GM23248 (cell line): Measurements from ENCODE around the gene GOPC. TPM values are rescaled to one million over a fixed set of nuclear protein-coding genes. Genes with fewer than 3 reads are reported as not detected.

Experiments used
- DNase-seq: peaks from one replicate; pipeline ENCODE4 v3.0.0-alpha.2; 2015
- H2AFZ ChIP-seq: fragments of 200-600 bp; sonication (generic); 2 replicates; pipeline ENCODE4 v1.6.1; 2016; ENCODE audit warnings: antibody characterized with exemption
- H3F3A ChIP-seq: fragments of 200-600 bp; sonication (generic); 2 replicates; pipeline ENCODE4 v1.6.1; 2016; ENCODE audit warnings: mild to moderate bottlenecking, antibody characterized with exemption, mixed run types; ENCODE audit not compliant: insufficient read depth
- H3K27ac ChIP-seq: fragments of 200-600 bp; sonication (generic); 2 replicates; pipeline ENCODE4 v1.5.1; 2016; ENCODE audit warnings: mild to moderate bottlenecking
- H3K27me3 ChIP-seq: fragments of 200-600 bp; sonication (generic); replicated peaks from 2 replicates; pipeline ENCODE4 v1.6.1; 2016; ENCODE audit warnings: mild to moderate bottlenecking; ENCODE audit not compliant: insufficient read depth
- H3K36me3 ChIP-seq: fragments of 200-600 bp; sonication (generic); 2 replicates; pipeline ENCODE4 v1.6.1; 2016; ENCODE audit warnings: low read depth, mild to moderate bottlenecking
- H3K4me1 ChIP-seq: fragments of 200-600 bp; sonication (generic); 2 replicates; pipeline ENCODE4 v1.6.1; 2016; ENCODE audit warnings: mild to moderate bottlenecking; ENCODE audit not compliant: insufficient read depth
- H3K4me2 ChIP-seq: fragments of 200-600 bp; sonication (generic); one replicate; pipeline ENCODE4 v1.6.1; 2016; ENCODE audit warnings: mild to moderate bottlenecking; ENCODE audit not compliant: unreplicated experiment
- H3K4me3 ChIP-seq: fragments of 200-600 bp; sonication (generic); 2 replicates; pipeline ENCODE4 v1.5.1; 2016; ENCODE audit warnings: mild to moderate bottlenecking
- H3K79me2 ChIP-seq: fragments of 200-600 bp; sonication (generic); 2 replicates; pipeline ENCODE4 v1.6.1; 2016; ENCODE audit warnings: mild to moderate bottlenecking; ENCODE audit not compliant: insufficient read depth
- H3K9ac ChIP-seq: fragments of 200-600 bp; sonication (generic); 2 replicates; pipeline ENCODE4 v1.6.1; 2016; ENCODE audit warnings: mild to moderate bottlenecking
- H3K9me2 ChIP-seq: fragments of 200-600 bp; sonication (generic); 2 replicates; pipeline ENCODE4 v1.6.1; 2016; ENCODE audit warnings: mixed run types, mild to moderate bottlenecking, moderate library complexity; ENCODE audit not compliant: insufficient read depth
- H3K9me3 ChIP-seq: fragments of 200-600 bp; sonication (generic); one replicate; pipeline ENCODE4 v1.6.1; 2017; ENCODE audit warnings: low read depth
- H4K20me1 ChIP-seq: fragments of 200-600 bp; sonication (generic); 2 replicates; pipeline ENCODE4 v1.6.0; 2016; ENCODE audit not compliant: insufficient read depth
- EZH2 ChIP-seq: fragments of 200-600 bp; sonication (generic); IDR thresholded peaks from 2 replicates; pipeline ENCODE4 v1.6.1; 2018; ENCODE audit warnings: antibody characterized with exemption, mild to moderate bottlenecking; ENCODE audit not compliant: insufficient read depth, poor library complexity, severe bottlenecking
- EZH2phosphoT487 ChIP-seq: fragments of 200-600 bp; sonication (generic); IDR thresholded peaks from 2 replicates; pipeline ENCODE4 v1.6.1; 2018; ENCODE audit warnings: antibody characterized with exemption, moderate library complexity, mild to moderate bottlenecking, low read depth; ENCODE audit not compliant: insufficient read depth
- WGBS, 2 experiments: methylation state at CpG; one replicate each; pipeline ENCODE4 v1.1.6; 2015 to 2017; ENCODE audit warnings: low lambda C conversion rate in 2 of 2, low coverage in 1 of 2; ENCODE audit errors: missing lambda C conversion rate in 2 of 2; 5-methylcytosine and 5-hydroxymethylcytosine counted together
- in situ Hi-C: fragments of 300-500 bp; cut with MboI; formaldehyde crosslinking; loops from 2 replicates; pipeline ENCODE4 v1.15.0; 2020
- polyA plus RNA-seq: library from polyadenylated mRNA; unstranded; fragments of >200 nt; fragmentation: Nextera tagmentation; extraction: Ambion mirVana; gene quantifications from 2 replicates; pipeline ENCODE4 v1.2.1, GENCODE V29; 2016
- total RNA-seq: library from RNA; depleted of rRNA; stranded (reverse); fragments of >200 nt; shearing (Covaris generic); gene quantifications from 2 replicates; pipeline ENCODE4 v1.2.3, GENCODE V29; 2014

Gene GOPC
- total and polyA plus RNA-seq, 2 experiments from 2014 or later = 44.8 to 71.8 TPM

GRCh38 chr6:117629119-117629660, 26.9 kb upstream of the GOPC start:
- TF ChIP-seq EZH2phosphoT487 (no peak), EZH2 (no peak)
- Histone ChIP-seq H3K79me2 (no peaks in the 10 kb centered on the region), H4K20me1 (no peaks in the 10 kb centered on the region), H3K9me3 (peaks cover 4% of the 10 kb centered on the region), H3K27ac (no peak overlapping the region), H3F3A (no peaks in the 10 kb centered on the region), H2AFZ (no peak overlapping the region), H3K9me2 (no peaks in the 10 kb centered on the region), H3K4me1 (no peaks in the 10 kb centered on the region), H3K27me3 (no peaks in the 10 kb centered on the region), H3K4me2 (no peak overlapping the region), H3K36me3 (no peaks in the 10 kb centered on the region), H3K9ac (no peak overlapping the region), H3K4me3 (no peak overlapping the region)
- in situ Hi-C loops = no loop called here
- 0 to 4% methylated on average over 1 of the region's 1 CpG for WGBS, 2 experiments
- DNase-seq = no peak

- Histone ChIP-seq H3K27me3 (no peaks in the 10 kb centered on the region), H3K9ac (no peak overlapping the region), H4K20me1 (no peaks in the 10 kb centered on the region), H3K9me3 (peaks cover 4% of the 10 kb centered on the region), H3K4me3 (no peak overlapping the region), H3K36me3 (no peaks in the 10 kb centered on the region), H3F3A (no peaks in the 10 kb centered on the region), H3K27ac (no peak overlapping the region), H3K4me2 (no peak overlapping the region), H3K9me2 (no peaks in the 10 kb centered on the region), H3K79me2 (no peaks in the 10 kb centered on the region), H2AFZ (no peak overlapping the region), H3K4me1 (no peaks in the 10 kb centered on the region)
- in situ Hi-C loops = no loop called here
- no peak for DNase-seq
- no peak for TF ChIP-seq EZH2
- no peak for TF ChIP-seq EZH2phosphoT487
Measured at GRCh38 chr6:117627533-117627932, 25.2 kb upstream of the GOPC start.

- TF ChIP-seq EZH2phosphoT487 (no peak), EZH2 (no peak)
Measured at GRCh38 chr6:117624869-117625481, 22.7 kb upstream of the GOPC start.

GRCh38 chr6:117619178-117619577, 16.9 kb upstream of the GOPC start:
- H3K9ac ChIP-seq = no peak overlapping the region
- H3K4me1 ChIP-seq = peaks cover 3% of the 10 kb centered on the region; the same call in 1 of the 2 replicates
- in situ Hi-C loops = no loop called here
- no peaks in the 10 kb centered on the region for H3K27me3 ChIP-seq
- no peak overlapping the region for H3K4me2 ChIP-seq
- H3K9me3 ChIP-seq = no peaks in the 10 kb centered on the region
- TF ChIP-seq EZH2phosphoT487 (no peak), EZH2 (no peak)
- no peak overlapping the region for H2AFZ ChIP-seq
- H3K36me3 ChIP-seq = no peaks in the 10 kb centered on the region
- no peak overlapping the region for H3K4me3 ChIP-seq
- no peak for DNase-seq
- no peaks in the 10 kb centered on the region for H3K79me2 ChIP-seq
- H3K9me2 ChIP-seq = no peaks in the 10 kb centered on the region
- no peaks in the 10 kb centered on the region for H4K20me1 ChIP-seq
- 70 to 87% methylated on average over 1 of the region's 1 CpG for WGBS, 2 experiments
- no peak overlapping the region for H3K27ac ChIP-seq
- peaks cover under 1% of the 10 kb centered on the region; the same call in 1 of the 2 replicates for H3F3A ChIP-seq

More at GRCh38 chr6:117624869-117625481, 22.7 kb upstream of the GOPC start:
- H3K79me2 ChIP-seq = no peaks in the 10 kb centered on the region
- no peaks in the 10 kb centered on the region for H3K27me3 ChIP-seq
- H3K9ac ChIP-seq = no peak overlapping the region
- H4K20me1 ChIP-seq = no peaks in the 10 kb centered on the region
- in situ Hi-C loops = no loop called here
- H3K36me3 ChIP-seq = no peaks in the 10 kb centered on the region
- H3K4me1 ChIP-seq = no peaks in the 10 kb centered on the region
- no peak overlapping the region for H3K27ac ChIP-seq
- no peak overlapping the region for H2AFZ ChIP-seq
- no peak overlapping the region for H3K4me3 ChIP-seq
- no peaks in the 10 kb centered on the region for H3F3A ChIP-seq
- no peak overlapping the region for H3K4me2 ChIP-seq
- peaks cover 4% of the 10 kb centered on the region for H3K9me3 ChIP-seq
- no peaks in the 10 kb centered on the region for H3K9me2 ChIP-seq
- 34 to 45% methylated on average over 1 of the region's 1 CpG for WGBS, 2 experiments
- no peak for DNase-seq
